ENCODE measurements around the gene GSTT4. TPM values are rescaled to one million over a fixed set of nuclear protein-coding genes. Genes with fewer than 3 reads are reported as not detected.

The GSTT4 gene
- total and polyA plus RNA-seq, 12 donors, result not detected

Other genes starting within 250 kb of the GSTT4 start
- under 1 TPM in 3 of 9 donors, not detected in 6; 0.11 to 0.26 (median 0.14) TPM for gene C22orf15, start 242.5 kb downstream of the GSTT4 start, total RNA-seq
- under 1 TPM in 2 of 3 donors, not detected in 1; 0.24 to 0.80 TPM for gene C22orf15, start 242.5 kb downstream of the GSTT4 start, polyA plus RNA-seq
- 100 to 1,000 TPM in 5 of 9 donors, 10 to 100 TPM in 3, 1 to 10 TPM in 1; 4.6 to 177 (median 118) TPM for gene CHCHD10, start 237.5 kb downstream of the GSTT4 start, total RNA-seq
- 100 to 1,000 TPM; 199 to 528 (median 520) TPM for gene CHCHD10, start 237.5 kb downstream of the GSTT4 start, polyA plus RNA-seq
- gene MMP11, start 232.6 kb downstream of the GSTT4 start, total RNA-seq, result 1 to 10 TPM in 8 of 9 donors, under 1 TPM in 1; 0.88 to 7.4 (median 4.4) TPM
- 1 to 10 TPM in 2 of 3 donors, under 1 TPM in 1; 0.44 to 4.3 (median 1.2) TPM for gene MMP11, start 232.6 kb downstream of the GSTT4 start, polyA plus RNA-seq
- gene SMARCB1, start 218.5 kb downstream of the GSTT4 start, total RNA-seq, result 10 to 100 TPM; 58.2 to 95.5 (median 81.3) TPM
- 10 to 100 TPM; 41.3 to 77.0 (median 54.9) TPM for gene SMARCB1, start 218.5 kb downstream of the GSTT4 start, polyA plus RNA-seq
- gene DERL3, start 166.4 kb downstream of the GSTT4 start, total RNA-seq, result 1 to 10 TPM in 6 of 9 donors, under 1 TPM in 2, not detected in 1; 0.36 to 3.7 (median 2.3) TPM
- gene DERL3, start 166.4 kb downstream of the GSTT4 start, polyA plus RNA-seq, result 1 to 10 TPM; 2.7 to 4.3 (median 3.8) TPM
- gene SLC2A11, start 147.6 kb downstream of the GSTT4 start, total RNA-seq, result 10 to 100 TPM; 12.8 to 30.0 (median 21.3) TPM
- gene SLC2A11, start 147.6 kb downstream of the GSTT4 start, polyA plus RNA-seq, result 10 to 100 TPM; 11.3 to 35.3 (median 18.6) TPM
- 1,000 to 10,000 TPM in 2 of 9 donors, 100 to 1,000 TPM in 7; 377 to 1,248 (median 770) TPM for gene MIF, start 111.1 kb downstream of the GSTT4 start, total RNA-seq
- 1,000 to 10,000 TPM in 2 of 3 donors, 10 to 100 TPM in 1; 49.4 to 2,556 (median 2,290) TPM for gene MIF, start 111.1 kb downstream of the GSTT4 start, polyA plus RNA-seq
- gene GSTT2B, start 44.3 kb downstream of the GSTT4 start, total RNA-seq, result 100 to 1,000 TPM in 1 of 9 donors, 10 to 100 TPM in 6, 1 to 10 TPM in 2; 3.6 to 102 (median 46.8) TPM
- gene GSTT2B, start 44.3 kb downstream of the GSTT4 start, polyA plus RNA-seq, result 100 to 1,000 TPM in 1 of 3 donors, 10 to 100 TPM in 2; 17.1 to 169 (median 51.2) TPM
- 1 to 10 TPM in 4 of 9 donors, under 1 TPM in 3, not detected in 2; 0.11 to 4.2 (median 1.2) TPM for gene DDTL, start 38.6 kb downstream of the GSTT4 start, total RNA-seq
- gene DDTL, start 38.6 kb downstream of the GSTT4 start, polyA plus RNA-seq, result 1 to 10 TPM in 1 of 3 donors, under 1 TPM in 1, not detected in 1; 0.98 to 3.5 TPM
- 100 to 1,000 TPM in 8 of 9 donors, 10 to 100 TPM in 1; 90.1 to 317 (median 148) TPM for gene DDT, start 31.0 kb downstream of the GSTT4 start, total RNA-seq
- gene DDT, start 31.0 kb downstream of the GSTT4 start, polyA plus RNA-seq, result 100 to 1,000 TPM in 1 of 3 donors, 10 to 100 TPM in 2; 62.1 to 184 (median 95.3) TPM
- gene GSTT2, start 25.3 kb downstream of the GSTT4 start, total RNA-seq, result 1 to 10 TPM in 5 of 9 donors, under 1 TPM in 4; 0.28 to 6.1 (median 1.0) TPM
- gene GSTT2, start 25.3 kb downstream of the GSTT4 start, polyA plus RNA-seq, result 1 to 10 TPM in 1 of 3 donors, under 1 TPM in 2; 0.24 to 1.6 (median 0.40) TPM
- gene CABIN1, start 5.9 kb upstream of the GSTT4 start, total RNA-seq, result 10 to 100 TPM; 20.0 to 63.8 (median 42.3) TPM
- gene CABIN1, start 5.9 kb upstream of the GSTT4 start, polyA plus RNA-seq, result 10 to 100 TPM; 15.4 to 80.9 (median 80.2) TPM
- gene SUSD2, start 176.0 kb upstream of the GSTT4 start, total RNA-seq, result 10 to 100 TPM in 5 of 9 donors, 1 to 10 TPM in 3, under 1 TPM in 1; 0.28 to 62.7 (median 15.2) TPM
- gene SUSD2, start 176.0 kb upstream of the GSTT4 start, polyA plus RNA-seq, result 10 to 100 TPM in 2 of 3 donors, 1 to 10 TPM in 1; 3.2 to 30.8 (median 23.2) TPM
- 100 to 1,000 TPM in 2 of 9 donors, 10 to 100 TPM in 6, 1 to 10 TPM in 1; 7.5 to 149 (median 68.6) TPM for gene GGT5, start 239.6 kb upstream of the GSTT4 start, total RNA-seq
- gene GGT5, start 239.6 kb upstream of the GSTT4 start, polyA plus RNA-seq, result 100 to 1,000 TPM in 2 of 3 donors, 10 to 100 TPM in 1; 57.9 to 116 (median 115) TPM

Measured in adrenal gland (tissue), 12 donors.